Stimulated activated CD4-positive, alpha-beta T cell treated with anti-CD3 and anti-CD28 coated beads, Interleukin-15, amount 100 ng/mL, for 24 hours (primary cell): Measurements from ENCODE around the gene ZNF593OS.

Source experiments
- DNase-seq: peaks from one replicate; pipeline ENCODE4 v3.0.0-alpha.2; 2020

Gene ZNF593OS

DNA sequence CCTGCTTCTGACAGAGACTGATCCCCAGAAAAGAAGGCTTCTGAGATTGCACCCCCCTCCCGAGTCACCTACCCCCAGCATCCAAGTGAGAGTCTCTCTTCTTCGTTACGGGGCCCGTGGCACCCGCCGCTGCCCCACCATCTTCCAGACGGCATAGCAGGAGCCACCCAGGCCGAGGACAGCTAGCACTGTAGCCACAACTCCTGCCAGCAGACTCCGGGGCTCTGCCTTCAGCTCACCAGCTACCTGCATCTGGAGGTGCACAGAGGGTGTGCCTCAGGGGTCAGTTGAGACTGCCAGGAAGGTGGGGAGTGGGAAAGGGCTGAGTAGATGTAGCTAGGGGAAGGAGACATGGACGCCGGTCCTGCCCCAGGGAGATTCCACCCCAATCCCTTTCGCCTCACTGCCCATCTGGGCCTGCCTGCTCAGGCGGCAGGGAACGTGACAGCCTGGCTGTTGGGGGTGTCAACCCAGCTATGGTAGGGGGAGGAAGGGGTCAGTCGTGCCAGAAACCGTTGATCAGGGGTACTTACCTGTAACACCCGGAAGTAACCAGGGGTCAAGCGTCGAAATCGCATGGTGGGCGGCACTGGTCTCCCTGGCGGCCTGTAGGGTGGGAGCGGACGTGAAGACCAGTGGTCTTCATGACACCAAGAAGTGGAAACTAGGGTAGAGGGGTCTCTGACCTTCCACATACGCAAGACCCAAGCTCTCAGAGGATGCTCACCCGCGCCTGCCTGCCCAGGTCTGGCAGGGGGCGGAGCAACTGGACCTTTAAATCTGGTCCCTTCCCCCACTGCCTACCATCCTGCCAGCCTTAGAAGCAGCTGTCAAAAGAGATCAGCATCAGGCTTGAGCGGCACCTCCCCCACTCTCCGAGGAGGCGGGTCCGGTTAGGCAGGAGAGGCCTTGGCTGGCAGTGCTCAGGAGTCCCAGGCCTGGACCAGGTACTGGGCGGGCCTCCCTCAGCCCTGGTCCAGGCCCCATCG lies at the start of gene ZNF593OS:
ZNF593OS (minus strand) TSS at position 749 of the 989 bp plus-strand sequence; CDS start at position 578, 171 bp downstream.
- no peak for DNase-seq

GRCh38 chr1:26221094-26221493 lies 49.5 kb upstream of the ZNF593OS start:
- no peak for DNase-seq

GRCh38 chr1:26220199-26220912 lies 48.7 kb upstream of the ZNF593OS start:
- no peak for DNase-seq

DNA sequence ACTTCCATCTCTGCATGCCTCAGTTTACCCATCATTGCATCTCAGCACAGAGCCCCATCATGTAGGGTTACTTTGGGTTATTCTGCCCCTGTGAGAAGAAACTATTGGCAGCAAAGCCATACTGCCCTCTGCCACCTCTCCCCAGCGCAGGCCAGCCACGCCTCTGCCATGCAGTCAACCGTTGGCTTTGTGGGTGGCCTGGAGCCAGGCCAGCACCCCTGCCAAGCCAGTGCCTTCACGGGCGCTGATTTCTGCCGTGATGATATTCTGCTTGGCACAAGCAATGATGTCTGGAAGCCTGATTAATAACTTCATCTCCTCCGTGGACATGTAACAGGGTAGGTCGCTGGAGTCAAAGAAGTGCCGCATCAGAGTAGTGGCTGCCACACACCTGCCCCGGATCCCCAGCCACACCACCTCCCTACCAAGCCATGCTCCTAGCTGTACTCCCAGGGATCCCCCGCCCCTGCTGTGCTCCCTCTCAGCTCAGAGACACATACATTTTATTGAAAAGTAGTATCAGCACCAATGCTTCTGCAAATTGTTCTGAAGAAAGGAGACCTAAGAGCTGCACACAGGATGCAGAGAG lies 47.4 kb upstream of the ZNF593OS start:
- DNase-seq: no peak

DNA sequence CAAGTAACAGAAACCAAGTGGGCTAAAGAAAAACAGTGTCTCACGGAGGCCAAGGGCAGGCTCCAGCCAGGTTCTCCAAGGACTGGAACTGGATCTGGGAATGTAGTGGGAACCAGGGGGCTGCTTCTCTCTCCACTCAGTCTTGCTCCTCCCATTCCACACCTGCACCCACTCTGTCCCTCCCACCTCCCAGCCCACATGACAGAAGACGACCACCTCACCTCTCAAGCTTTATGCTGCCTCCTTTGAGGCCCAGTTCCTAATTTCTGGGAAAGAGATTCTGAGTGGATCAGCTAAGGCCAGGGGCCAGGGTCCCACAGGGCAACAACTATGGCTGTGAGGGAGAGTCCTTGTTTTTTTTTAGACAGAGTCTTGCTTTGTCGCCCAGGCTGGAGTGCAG lies 43.6 kb upstream of the ZNF593OS start:
- DNase-seq: no peak

GRCh38 chr1:26213335-26213905 lies 41.8 kb upstream of the ZNF593OS start:
- DNase-seq: no peak

DNA sequence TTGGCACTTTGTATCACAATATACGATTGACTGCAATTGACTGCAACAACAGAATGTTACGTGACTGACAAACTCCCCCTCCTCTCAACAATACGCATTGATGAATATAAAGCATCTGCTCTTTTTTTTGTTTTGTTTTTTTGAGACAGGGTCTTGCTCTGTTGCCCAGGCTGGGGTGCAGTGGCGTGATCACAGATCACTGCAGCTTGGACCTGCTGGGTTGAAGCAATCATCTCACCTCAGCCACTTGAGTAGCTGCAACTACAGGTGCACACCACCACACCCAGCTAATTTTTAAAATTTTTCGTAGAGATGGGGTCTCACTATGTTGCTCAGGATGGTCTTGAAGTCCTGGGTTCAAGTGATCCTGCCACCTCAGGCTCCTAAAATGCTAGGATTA lies 41.1 kb upstream of the ZNF593OS start:
- DNase-seq: no peak

DNA sequence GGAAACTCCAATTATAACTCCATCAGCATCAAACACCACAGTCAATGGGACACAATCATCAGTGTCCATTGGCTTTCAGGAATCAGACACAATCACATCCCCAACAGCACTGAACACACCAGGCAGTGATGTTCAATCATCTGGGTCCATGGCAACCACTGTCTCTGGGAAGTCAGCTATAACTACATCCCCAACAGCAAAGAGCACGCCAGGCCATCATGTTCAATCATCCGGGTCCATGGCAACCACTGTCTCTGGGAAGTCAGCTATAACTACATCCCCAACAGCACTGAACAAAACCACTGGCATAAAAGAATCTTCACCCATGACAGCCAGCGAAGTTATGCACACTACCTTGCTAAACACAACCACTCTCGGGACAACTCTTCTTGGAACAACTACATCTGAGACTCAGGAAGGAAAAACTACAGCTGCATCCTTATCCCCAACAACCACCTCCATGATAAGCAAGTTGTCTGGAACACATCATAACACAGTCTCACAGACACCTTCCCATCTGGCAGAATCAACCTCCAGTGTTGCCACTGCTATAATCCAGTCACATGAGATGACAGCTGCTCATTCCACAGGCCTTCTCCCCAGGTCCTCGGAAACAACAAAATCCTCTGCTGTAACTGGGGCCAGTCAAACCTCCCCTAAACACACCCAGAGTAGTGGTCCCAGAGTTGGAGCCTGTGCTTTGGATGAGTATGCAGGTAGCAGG lies 38.7 kb upstream of the ZNF593OS start:
- no peak for DNase-seq

DNA sequence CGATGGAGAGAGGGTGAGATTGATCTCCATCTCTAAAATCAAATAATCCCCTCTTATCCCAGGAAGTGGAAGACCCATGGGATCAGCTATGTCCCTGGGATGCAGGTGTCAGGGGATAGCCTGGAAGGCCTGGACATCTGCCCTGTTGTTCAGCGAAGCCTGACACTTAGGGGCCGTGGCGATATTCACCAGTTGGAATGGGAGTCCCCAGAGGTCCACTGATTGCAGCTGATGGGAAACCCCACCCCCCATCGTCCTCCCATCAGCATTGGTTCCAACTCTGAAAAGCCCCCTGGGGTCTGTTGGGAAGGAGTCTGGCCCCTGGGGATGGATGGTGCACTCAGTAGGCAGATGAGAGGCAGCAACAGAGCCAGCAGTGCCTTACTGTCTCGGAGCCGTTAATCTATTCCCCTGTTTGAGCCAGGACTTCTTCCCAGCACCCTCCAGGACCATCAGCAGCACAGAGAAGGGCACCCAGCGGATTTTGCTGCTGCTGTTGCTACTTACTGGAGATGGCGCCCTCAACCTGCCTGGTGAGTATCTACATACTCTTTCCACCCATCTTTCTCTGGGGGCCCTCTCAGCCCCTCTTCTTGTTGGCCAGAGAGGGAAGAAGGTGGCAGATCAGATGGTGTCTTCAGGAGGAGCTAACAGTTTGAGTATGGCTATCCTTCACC lies 32.1 kb upstream of the ZNF593OS start:
- no peak for DNase-seq

DNA sequence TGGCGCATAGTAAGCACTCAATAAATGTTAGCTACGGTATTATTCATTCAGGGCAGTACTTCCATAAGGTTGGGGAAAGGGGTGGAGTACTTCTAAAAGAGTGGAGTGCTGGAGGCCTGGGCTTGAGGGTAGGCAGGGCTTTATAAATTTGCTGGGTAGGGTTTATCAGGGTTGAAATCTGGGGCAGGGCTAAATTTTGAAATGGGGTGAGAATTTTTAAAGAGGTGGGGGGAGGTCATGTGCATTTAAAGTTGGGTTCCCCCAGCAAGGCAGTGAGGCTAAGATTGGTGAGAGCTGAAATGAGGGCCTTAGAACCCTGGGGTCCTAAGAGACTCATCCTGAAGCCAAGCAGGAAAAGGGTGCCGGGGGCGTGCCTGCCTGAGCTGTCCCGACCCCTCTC lies 28.8 kb upstream of the ZNF593OS start:
- no peak for DNase-seq

GRCh38 chr1:26197813-26198212 lies 26.2 kb upstream of the ZNF593OS start:
- no peak for DNase-seq

DNA sequence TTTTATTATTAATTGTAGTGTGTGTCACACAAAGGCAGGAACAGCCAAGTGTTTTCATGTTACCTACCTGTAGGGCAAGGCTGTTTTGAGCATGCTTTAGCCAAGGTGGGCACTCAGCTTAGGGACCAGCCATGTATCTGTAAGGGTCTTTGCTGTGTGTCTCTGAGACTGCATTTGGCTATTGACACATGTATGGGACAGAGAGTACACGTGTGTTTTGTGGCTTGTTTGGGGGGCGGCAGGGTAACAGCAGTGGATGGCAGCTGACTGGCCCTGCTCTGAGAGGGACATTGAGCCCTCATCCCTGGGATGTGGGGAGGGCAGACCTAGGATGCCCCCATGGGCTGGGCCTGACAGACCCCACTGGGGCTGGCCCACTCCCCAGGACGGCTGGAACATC lies 25.7 kb upstream of the ZNF593OS start:
- DNase-seq: no peak

DNA sequence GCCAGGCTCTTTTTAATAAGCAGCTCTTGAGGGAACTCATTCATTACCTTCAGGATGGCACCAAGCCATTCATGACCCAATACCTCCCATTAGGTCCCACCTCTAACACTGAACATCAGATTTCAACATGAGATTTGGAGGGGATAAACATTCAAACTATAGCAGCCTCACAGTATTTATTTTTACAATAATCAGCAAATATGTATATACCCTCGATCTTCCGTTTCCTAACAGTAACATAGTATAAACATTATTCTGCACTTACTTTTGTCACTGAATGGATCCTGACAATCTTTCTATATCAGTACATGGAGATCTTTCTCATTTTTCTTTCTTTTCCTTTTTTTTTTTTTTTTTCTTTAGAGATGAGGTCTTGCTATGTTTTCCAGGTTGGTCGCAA lies 24.2 kb upstream of the ZNF593OS start:
- no peak for DNase-seq

GRCh38 chr1:26191739-26192138 lies 20.1 kb upstream of the ZNF593OS start:
- no peak for DNase-seq

GRCh38 chr1:26190373-26190987 lies 18.8 kb upstream of the ZNF593OS start, which contains the start of gene CATSPER4:
Gene CATSPER4 (plus strand): TSS chr1:26190602. CDS start chr1:26190628, 26 bp downstream.
- DNase-seq: no peak

GRCh38 chr1:26189751-26190275 lies 18.2 kb upstream of the ZNF593OS start:
- no peak for DNase-seq

DNA sequence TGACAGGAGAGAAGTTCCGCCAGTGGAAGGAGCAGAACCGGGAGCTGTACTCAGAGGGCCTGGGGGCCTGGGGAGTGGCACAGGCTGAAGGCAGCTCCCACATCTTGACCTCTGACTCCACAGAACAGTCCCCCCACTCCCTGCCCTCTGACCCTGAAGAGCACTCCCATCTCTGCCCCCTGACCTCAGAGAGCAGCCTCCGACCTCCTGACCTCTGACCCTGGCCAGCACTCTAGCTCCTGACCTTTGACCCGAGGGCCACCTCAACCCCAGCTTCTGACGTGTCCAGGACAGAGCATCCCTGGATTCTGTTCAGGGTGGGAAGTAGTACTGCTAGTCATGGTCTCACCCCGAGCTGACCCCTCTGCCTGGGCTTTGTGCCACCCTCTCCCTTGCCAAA lies 17.7 kb upstream of the ZNF593OS start:
- DNase-seq: no peak

DNA sequence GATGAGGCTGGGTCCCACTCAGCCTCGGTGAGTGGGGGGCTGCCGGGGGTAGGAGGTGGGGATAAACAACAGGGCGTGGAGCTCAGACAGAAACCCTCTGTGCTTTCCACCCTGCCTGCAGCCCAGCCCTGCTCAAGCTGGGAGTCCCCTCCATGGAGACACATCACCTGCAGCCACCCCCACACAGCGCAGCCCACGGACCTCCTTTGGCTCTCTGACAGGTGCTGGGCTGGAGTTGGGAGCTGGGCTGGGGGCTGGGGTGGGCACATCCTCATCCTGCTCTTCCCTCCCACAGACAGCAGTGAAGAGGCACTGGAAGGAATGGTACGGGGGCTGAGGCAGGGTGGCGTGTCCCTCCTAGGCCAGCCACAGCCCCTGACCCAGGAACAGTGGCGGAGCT lies 16.8 kb upstream of the ZNF593OS start:
- DNase-seq: no peak

- DNase-seq: no peak
These were observed 16.2 kb upstream of the ZNF593OS start for GRCh38 chr1:26187882-26188281.

DNA sequence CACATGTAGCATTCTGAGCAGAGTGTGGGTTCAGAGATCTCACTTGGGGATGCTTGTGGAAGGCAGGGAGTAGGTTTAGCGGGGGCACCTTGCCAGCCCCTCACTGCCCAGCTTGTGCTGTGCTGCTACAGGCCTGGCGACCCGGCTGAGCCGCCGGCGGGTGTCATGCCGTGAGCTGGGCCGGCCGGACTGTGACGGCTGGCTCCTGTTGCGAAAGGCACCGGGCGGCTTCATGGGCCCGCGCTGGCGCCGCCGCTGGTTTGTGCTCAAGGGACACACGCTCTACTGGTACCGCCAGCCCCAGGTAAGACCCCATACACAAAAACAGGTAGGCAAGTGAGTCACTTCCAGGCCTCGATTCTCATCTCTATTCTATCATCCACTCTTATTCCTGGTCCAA lies 13.3 kb upstream of the ZNF593OS start:
- DNase-seq: no peak

GRCh38 chr1:26184086-26184485 lies 12.5 kb upstream of the ZNF593OS start:
- DNase-seq: no peak
